ENCODE measurements around the gene ARHGDIA.

Gene ARHGDIA

DNA sequence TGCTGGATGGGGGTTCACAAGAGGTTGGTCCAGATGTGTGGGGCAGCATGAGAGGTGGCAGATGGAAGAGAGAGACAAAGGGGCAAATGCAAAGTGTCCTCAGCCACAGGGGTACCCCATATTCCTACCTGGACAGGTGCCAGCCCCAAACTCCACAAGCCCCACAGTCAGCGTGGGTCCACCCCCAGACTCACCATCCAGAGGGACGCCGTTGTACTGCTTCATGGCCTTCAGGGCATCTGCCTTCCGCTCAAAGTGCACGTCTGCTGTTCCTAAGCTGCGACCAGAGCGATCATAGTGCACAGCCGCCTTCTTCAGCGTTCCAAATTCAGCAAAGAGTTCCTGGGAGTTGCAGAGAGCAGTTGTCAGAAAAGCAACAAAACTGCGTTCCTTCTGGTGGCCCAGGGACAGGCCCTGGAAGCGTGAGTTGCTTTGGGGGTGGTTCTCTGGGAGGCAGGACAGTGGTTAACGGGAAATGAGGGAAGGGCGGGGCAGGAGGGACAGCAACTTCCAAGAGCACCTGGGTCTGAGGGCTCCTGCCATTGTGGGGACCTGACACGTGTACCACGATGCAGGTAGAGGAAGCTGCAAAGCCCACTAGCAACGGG, 18.0 kb upstream of the ARHGDIA start:
- no peak for DNase-seq (ENCODE audit: low spot score)

DNA sequence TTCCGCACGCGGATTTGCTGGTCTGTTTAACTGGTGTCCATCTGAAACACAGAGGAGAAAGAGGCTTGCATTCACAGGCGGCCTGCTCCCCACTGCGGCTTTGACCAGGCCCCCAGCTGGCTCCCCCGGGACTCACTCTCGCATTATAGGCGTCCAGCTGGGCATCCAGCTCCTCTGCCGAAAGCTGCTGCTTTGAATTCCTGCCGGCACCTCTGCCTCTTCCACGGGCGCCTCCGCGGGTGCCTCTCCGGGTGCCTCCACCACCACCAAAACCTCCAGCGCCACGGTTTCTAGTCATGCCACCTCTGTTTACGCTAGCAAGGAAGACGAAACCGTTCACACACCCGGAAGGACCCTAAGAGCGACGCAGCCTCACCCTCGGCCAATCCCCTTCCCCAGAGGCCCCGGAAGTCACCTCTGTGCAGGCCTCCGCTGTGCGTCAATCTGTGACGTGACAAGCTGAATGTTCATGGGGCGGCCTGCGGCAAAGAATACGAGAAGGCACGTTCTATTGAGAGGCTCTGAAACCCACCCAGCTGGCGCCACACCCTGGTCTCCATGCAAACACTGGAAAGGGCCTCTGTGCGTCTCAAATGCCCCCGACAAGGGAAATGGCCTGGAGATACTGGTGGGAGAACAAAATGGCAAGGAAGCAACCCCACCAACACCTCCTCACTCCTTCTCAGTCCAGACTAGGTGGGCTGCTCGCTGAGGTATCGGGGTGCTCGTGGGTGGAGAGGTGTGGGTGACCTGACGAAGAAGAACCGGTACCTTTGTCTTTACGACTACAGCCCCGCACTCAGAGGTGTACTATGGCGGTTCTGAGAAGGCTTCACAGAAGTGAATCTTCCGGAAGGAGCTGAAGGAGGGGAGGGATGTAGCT, 17.2 kb upstream of the ARHGDIA start:
- no peak for DNase-seq (ENCODE audit: low spot score)

DNA sequence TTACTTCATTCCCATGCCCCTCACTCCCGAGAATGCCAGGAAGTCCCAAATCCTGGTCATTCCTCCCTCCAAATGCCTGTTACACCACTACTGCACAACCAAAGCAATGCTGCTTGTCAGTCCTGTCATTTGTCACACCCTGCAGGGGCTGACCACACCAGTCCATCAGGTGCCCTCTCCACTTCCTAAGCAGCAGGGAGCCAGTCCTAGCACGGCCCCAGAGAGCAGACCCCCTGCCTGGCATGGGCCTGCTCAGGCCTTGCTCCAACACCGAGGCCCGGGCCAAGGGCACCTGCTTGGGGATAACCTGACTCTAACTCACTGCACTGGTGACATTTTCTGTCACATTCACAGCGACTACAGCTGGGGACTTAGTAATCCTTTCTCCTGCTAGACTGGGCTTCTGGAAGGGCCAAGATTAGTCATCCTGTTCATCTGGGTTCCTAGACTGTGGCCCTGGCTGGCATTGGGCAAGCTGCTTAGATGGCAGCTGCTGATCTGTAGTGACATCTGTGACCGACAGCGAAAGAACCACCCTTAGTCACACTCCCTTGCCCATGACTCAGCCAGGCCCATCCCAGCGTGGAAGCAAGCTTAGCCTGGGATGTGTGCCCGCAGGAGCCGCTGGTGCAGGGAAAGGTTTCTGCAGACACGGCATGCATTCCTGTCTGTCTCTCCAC, 14.9 kb upstream of the ARHGDIA start:
- DNase-seq (ENCODE audit: low spot score), result peak; percentile 53

DNA sequence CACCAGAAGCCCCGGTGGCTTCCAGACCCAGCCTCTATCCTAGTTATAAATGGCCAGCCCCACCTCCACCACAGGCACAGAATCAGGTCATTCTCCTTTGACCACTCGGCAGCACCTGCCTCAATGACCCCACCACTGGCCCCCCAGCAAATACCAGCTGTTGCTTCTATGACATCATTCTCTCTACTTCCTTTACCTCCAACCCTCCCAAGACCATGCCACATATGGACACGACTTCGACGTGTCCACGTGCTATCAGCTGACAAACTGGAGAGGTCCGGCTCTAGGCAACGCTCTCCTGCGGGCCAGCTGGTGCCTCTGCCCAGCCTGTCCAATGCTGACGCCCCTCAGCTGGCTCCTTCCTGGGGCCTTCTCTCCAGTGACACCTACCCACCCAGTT, 14.3 kb upstream of the ARHGDIA start:
- no peak for DNase-seq (ENCODE audit: low spot score)

DNA sequence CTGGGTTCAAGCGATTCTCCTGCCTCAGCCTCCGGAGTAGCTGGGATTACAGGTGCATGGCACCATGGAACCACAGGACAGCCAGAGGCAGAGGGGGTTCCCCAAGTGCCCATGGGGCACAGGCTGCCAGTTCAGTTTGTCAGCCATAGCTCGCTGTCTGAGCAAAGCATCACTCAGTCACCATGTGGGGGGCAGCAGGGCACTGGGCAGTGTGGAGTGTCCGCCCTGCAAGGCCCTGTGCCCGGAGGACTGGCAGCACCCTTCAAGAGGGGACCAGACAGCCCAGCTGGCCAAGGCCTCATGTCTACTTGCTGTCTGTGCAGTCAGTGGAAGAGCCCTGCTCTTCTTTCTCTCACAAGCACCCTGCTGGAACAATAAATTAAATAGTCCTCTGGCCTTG, 13.8 kb upstream of the ARHGDIA start:
- DNase-seq (ENCODE audit: low spot score), result no peak

DNA sequence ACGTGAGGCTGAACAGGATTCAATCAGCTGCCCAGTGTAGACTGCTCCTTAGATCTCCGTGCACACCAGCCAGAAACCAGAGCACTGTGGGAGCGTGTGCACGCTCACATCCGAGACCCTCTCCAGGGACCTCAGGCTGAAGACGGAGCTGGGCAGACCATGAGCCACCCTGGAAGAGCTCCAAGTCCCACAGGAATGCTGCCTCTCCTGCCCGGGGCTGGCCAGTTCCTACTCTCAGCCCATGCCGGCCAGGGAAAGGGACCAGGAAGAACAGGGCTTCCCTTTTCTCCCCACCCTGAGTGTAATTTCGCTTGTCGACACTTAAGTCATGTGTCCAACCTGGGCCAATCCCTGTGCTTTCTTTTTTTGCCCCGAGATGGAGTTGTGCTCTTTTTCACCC, 13.4 kb upstream of the ARHGDIA start:
- DNase-seq (ENCODE audit: low spot score), result no peak

DNA sequence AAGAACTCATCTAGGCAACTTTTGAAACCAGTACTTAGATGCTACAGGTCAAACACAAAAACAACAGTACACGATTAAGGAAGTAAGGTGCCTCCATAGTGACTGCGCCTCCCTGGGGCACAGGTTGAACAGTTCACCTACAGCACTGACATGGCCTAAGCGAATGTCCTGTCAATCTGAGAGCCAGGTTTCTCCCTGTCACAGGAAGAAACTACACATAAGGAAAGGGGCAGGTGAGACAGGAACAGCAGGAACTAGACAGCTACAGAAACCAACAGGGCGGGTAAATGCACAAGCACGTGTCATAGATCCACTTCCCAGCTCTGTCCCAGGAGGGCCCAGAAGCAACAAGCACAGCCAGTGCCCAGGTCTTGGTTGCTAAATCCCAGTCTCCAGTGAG, 8.0 kb upstream of the ARHGDIA start:
- peak; percentile 1 for DNase-seq (ENCODE audit: low spot score)

DNA sequence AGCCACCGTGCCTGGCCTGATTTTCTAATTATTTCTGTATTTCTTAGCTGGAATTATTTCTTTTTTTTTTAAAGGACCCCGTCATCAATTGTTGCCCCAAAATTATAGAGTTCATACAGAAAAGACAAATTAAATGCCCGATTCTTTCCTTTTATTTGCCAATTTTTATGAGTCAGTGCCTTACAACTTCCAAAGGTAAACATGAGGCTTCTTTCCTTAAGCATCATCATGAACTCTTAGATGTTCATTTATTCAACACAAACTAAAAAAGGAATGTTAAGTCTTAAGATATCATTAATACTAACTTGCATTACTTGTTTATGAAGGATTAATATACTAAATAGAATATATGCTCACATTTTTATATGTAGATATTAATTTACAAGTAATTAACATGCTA, 7.2 kb upstream of the ARHGDIA start:
- DNase-seq (ENCODE audit: low spot score), result no peak

DNA sequence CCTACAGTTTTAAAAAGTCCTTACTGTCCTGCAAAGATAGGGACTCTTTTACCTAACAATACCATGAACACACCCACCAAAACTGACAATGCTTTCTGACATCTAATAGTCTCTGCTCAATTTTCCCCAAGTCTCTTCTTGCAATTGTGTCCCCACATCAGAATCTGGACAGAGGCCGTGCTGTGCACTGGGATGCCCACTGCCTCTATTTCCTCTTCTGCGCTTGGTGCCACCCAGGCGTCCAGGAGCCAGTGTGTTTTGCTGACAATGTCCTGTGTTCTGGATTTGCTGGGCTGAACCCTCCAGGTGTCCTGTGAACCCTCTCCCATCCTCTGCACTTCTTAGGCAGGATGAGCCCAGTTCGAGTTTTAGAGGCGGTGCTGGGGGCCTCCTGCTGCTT, 6.4 kb upstream of the ARHGDIA start:
- no peak for DNase-seq (ENCODE audit: low spot score)

DNA sequence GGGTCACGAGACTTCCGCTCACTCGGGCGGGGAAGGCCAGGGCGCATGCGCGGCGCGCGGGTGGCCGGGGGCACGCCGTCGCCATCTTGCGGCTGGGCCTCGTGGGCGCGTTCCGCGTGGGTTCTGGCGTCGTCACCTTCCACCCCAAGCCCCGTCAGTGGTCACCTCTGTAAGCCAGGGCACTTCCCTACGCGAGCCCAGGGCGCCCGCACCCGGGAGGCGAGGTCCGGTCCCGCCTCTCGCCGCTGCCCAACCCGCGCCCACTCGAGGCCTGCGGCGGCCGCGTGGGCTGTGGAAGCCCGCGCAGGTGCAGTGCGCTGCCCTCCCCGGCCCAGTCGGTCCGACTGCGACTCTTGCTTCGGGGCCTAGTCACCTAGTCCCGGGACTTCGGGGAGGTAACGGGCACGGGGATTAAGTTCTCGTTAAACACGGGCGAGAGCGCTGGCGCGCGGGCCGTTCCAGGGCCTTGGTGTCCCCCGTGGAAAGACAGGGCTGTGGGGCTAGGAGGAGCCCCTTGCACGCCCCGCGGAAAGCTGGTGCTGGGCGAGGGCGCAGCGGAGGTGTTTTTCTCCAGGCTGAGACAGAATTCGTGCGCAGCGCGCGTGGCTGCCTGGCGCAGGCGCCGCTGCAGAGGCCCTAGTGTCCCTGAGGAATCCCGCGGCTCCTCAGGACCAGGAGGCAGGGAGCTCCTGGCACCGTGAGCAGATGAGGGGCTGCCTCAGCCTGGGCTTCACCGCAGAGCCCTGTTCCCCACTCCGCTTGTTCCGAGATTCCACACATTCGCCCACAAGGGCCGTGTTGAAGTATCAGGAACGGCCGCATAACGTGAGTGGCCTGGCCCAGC, 472 bp upstream of the ARHGDIA start:
- peak; percentile 99 for DNase-seq (ENCODE audit: low spot score)

DNA sequence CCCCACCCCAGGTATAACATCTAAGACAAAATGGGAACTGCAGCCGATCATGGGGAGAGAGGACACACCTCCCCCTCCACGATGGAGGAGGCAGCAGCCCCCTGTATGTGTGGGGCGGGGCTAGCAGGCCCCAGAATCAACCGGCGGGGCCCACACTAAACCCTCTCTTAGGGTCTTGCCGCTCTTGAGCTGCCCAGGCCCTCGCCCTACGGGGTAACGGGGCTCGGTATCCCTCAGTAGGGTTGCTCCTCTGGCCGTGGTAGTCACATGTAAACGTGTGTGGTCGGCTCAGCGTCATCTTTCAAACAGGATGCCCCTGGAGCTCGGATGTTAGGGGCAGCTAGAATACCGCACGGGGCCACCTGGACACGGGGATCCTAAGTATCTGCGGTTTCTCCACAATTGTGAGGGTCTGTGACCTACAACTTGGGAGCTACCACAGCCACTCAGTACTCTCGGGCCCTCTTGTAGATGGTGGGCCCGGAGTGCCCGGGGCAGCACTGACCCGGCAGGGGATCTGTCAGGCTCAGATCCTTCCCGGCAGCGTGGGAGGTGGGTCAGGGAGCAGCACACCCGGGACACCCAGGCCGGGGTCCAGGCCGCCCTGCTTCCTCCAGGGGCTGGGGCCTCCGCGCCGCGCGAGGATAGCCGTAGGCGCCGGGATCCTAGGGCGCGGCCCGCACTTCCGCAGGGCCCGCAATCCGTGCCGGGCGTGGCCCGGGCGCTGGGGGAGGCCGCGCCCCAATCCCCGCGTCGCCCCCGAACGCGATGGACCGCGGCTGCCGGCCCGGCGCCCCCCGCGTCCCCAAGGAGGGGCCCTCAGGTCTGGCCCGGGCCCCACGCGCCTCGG, 781 bp downstream of the ARHGDIA start:
- DNase-seq (ENCODE audit: low spot score), result peak; percentile 49

DNA sequence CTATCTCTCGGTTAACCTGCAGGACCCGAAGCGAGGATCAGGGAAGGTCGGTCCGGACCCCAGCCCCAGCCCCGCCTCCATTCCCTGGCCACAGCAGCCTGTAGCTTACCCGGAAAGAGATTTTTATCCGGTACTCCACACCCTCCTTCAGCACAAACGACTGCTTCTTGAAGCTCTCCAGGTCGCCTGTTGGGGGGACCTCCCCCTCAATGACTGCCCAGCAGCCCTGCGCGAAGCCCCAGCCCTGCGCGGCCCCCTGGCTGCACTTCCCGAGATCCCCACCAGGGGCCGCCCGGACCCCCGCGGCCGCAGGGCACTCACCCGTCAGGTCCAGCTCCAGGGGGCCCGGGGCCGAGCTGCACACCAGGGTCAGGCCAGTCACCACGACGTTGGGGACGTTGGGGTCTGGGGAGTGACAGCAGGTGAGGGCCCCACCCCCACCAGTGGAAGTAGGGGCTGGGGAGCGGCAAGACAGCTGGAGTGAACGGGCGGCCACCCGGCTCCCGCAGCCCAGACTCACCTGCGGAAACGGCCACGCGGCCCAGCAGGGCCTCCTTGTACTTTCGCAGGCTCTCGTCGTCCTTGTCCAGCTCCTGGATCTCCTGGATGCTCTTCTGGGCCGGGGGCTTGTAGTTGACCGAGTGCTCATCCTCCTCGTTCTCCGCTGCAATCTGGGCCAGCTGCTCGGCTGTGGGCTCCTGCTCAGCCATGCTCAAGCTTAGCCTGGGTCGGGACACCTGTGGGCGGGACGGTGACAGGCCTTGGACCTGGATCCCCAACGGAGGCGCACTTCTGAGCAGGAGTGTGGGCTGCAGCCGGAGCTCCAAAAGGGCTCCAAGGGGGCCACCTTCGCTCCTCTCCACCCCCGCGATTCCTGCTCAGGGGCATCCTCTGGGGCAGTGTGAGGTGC, 1.7 kb downstream of the ARHGDIA start:
- peak; percentile 62 for DNase-seq (ENCODE audit: low spot score)

DNA sequence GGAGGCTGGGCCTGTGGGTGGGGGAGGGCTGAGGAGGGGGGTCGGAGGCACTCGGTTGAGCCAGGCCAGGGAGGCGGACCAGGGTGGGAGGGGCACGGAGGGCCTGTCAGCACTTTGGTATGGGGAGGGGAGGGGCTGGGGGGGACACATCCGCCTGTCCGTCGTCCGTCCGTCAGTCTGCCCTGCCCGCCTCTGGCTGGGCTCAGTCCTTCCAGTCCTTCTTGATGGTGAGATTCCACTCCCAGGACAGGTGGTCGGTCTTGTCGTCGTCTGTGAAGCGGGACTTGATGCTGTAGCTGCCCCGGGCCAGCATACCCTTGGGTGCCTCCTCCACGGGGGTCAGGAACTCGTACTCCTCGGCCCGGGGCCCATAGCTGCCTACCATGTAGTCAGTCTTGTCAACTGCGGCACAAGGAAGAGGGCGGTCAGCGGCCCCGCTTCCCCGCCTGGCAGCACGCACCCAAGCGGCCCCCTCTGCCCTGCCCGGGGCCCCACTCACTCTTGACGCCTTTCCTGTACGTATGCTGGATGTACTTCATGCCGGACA, 2.4 kb downstream of the ARHGDIA start:
- DNase-seq (ENCODE audit: low spot score), result peak; percentile 75

DNA sequence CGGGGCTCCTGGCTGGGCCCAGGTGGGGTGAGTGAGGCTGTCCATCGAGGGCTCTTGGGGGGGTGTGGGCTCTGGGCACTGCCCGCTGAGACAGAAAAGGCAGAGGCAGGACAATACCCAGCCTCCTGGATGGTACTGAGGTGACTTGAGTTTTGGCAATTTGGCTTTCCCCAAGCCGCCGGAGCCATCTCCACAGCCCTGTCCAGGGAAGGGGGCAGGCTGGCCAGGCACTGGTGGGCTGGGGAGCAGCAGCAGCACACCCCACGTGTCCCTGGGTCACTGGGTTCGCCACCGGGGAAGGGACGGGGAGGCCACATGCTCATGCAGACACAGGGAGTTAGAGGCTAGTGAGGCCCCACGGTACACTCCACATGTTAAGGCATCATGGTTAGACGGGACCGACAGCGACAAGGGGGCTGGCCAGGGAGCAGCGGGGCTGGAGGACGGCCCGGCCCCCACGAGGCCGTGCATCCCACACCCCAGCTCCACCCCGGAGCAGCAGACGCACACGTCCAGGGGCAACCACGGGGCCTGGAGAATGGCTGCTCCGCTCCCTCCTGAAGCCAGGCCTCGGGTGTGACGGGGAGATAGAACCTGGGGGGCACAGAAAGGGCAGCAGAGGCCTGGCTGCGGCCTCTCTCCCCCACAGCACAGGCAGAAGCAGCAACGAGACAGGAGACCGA, 3.0 kb downstream of the ARHGDIA start:
- no peak for DNase-seq (ENCODE audit: low spot score)

DNA sequence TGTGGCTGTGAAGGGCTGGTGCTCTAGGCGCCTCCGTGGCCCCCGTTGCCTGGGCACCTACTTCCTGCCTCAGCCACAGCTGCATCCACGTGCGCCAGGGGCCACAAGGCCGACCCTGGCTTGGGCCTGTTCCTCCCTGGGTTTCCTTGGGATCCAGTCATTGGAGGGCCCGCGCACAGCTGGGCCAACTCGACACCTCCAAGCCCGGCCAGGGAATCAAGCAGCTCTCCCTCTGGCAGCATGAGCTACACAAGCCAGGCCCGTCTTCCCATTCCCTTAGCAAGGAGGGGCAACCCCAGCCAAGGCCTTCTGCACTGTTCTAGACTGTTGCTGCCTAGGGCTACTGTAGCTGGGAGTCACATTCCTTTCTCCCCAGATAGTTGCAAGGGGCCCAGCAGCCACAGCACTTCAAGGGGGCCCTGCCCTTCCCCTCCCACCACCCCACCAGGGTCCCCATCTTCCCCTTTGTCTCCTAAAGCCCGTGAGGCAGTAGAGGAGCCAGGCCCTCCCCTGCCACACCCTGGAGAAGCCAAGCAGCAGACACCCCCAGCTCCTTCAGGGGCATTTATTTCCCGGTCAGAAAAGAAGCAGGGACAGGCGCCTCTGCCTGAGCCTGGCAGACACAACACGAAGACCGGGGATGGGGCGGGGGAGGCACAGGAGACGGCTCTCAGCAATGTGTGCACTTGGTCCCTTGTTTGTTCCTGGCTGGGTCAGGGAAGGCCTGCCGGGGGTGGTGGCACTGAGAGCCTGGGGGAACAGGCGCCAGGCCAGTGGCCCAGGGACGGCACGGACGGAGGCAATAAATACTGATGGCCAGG, 3.8 kb downstream of the ARHGDIA start:
- no peak for DNase-seq (ENCODE audit: low spot score)

DNA sequence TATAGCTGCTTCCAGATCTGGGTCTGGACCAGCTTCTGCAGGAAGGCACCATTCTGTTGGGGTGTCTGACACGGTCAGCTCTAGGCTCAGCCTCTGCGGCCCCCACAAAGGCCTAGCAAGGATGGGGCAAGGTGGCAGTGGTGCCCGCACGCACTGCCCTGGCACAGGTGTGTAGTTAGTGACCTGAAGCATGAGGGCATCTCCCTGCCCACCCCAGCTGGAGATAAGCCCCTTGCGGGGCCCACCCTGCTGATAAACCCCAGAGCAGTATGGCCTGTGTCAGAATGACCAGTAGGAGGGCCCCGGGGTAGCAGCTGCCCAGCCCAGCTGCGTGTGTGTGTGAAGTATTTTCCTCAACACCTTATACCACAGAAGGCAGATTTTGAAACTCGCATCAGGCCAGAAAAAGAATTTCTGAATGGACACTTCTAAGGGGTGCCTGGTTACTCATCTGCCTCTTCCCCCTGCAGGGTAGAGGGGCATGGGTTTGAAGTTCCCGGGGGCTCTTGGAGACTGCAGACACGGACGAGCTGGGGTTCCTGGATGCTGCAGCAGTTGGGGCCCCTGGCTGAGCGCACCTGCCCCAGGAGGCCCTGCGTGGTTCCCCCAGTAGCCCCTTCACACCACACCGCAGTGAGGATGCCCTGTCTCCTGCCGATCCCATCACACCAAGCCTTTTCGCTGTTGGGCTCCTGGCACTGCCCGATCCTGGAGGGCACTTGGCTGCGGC, 4.5 kb downstream of the ARHGDIA start:
- no peak for DNase-seq (ENCODE audit: low spot score)

DNA sequence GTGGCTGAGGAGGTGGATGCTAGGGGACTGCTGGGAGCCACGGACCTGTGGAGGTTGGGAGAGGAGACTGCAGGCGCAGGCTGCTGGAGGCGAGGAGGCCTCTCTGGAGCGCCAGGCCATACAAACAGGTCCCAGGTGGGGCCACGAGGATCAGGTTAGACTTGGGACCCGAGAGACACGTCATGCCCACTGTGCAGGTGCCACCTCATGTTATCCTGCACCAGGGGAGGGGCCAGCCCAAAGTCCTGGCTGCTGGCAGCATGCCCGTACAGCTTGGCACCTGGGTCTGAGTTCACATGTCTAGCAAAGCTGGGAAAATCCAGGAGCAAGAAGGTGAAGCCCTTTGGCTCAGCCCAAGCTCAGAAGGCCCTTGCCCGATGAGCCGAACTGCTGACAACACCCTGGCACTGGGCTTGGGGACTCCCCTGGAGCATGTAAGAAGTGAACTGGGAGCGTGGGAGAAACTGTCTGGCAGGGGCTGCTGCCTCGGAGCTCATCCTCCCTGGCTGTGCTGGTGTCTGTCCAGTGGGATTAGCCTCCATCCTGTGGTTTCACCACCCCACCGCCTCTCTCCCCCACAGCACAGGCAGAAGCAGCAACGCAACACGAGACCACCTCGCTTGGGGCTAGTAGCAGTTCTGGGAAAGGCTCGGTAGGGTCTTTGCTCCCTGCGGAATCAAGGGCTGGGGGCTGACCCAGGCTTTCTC, 5.3 kb downstream of the ARHGDIA start:
- DNase-seq (ENCODE audit: low spot score), result no peak

Measured in AG20443 (cell line).